Suprapubic skin (tissue), 4 donors: ENCODE measurements around the gene FBXO42. TPM values are rescaled to one million over a fixed set of nuclear protein-coding genes. Genes with fewer than 3 reads are reported as not detected.

Source experiments
- DNase-seq, 2 donors: peaks; one replicate each; pipeline ENCODE4 v3.0.0-alpha.2; 2019; ENCODE audit warnings: low spot score in 2 of 2
- H3K27ac ChIP-seq: fragments of 200-600 bp; sonication (generic); one replicate; pipeline ENCODE4 v1.5.1; 2019
- H3K27me3 ChIP-seq: fragments of 200-600 bp; sonication (generic); one replicate; pipeline ENCODE4 v1.5.1; 2019
- H3K36me3 ChIP-seq: fragments of 200-600 bp; sonication (generic); one replicate; pipeline ENCODE4 v1.5.1; 2019
- H3K4me1 ChIP-seq: fragments of 200-600 bp; sonication (generic); one replicate; pipeline ENCODE4 v1.5.1; 2019
- H3K4me3 ChIP-seq: fragments of 200-600 bp; sonication (generic); one replicate; pipeline ENCODE4 v1.5.1; 2019; ENCODE audit warnings: mild to moderate bottlenecking
- H3K9me3 ChIP-seq: fragments of 200-600 bp; sonication (generic); one replicate; pipeline ENCODE4 v1.5.1; 2019
- CTCF ChIP-seq, 2 donors: fragments of 200-600 bp in 1 of 2; fragments of 450-650 bp in 1 of 2; sonication (generic) in 1 of 2; IDR thresholded peaks; one replicate each; pipeline ENCODE4 v1.5.1; 2016 to 2019; ENCODE audit warnings: antibody characterized with exemption in 2 of 2, mild to moderate bottlenecking in 1 of 2, moderate library complexity in 1 of 2
- EP300 ChIP-seq: sonication (generic); formaldehyde crosslinking; IDR thresholded peaks from one replicate; pipeline ENCODE4 v1.6.1; 2017; ENCODE audit warnings: antibody characterized with exemption
- POLR2A ChIP-seq, 2 donors: fragments of 450-650 bp; IDR thresholded peaks; one replicate each; pipeline ENCODE4 v1.6.1; 2017; ENCODE audit warnings: antibody characterized with exemption in 2 of 2, mild to moderate bottlenecking in 2 of 2, moderate library complexity in 2 of 2
- POLR2AphosphoS5 ChIP-seq, 3 donors: sonication (generic); formaldehyde crosslinking; IDR thresholded peaks; one replicate each; pipeline ENCODE4 v1.6.1; 2017; ENCODE audit warnings: antibody characterized with exemption in 3 of 3
- WGBS: methylation state at CpG from one replicate; pipeline ENCODE4 v1.1.5; 2018; 5-methylcytosine and 5-hydroxymethylcytosine counted together
- total RNA-seq, 4 donors: library from RNA; depleted of rRNA; stranded (reverse); fragments of >200 nt; gene quantifications; one replicate each; pipeline ENCODE4 v1.1.0, GENCODE V29; 2016

Gene FBXO42
- total RNA-seq, 4 donors from 2014 or later, result 51.1 to 61.4 (median 55.5) TPM

GRCh38 chr1:16212251-16212961, 139.9 kb downstream of the FBXO42 start, which contains the start of gene ARHGEF19:
ARHGEF19 (minus strand) TSS chr1:16212652; CDS start chr1:16209054, 3,598 bp downstream.
- no peaks in the 10 kb centered on the region for H3K9me3 ChIP-seq
- peak within 1 kb of the TSS; percentile 65 for H3K27ac ChIP-seq
- WGBS, result 27% methylated on average over 13 of the region's 14 CpGs
- no peaks in the 10 kb centered on the region for H3K27me3 ChIP-seq
- DNase-seq, result no peak
- peak within 1 kb of the TSS; percentile 42 for H3K4me3 ChIP-seq
- TF ChIP-seq POLR2AphosphoS5 (IDR thresholded peaks at IDR 0.05) (no peak), POLR2A (IDR thresholded peaks at IDR 0.05) (no peak), CTCF (IDR thresholded peaks at IDR 0.05) (no peak), EP300 (no peak)
- peaks cover 57% of the 10 kb centered on the region for H3K4me1 ChIP-seq
- H3K36me3 ChIP-seq, result no peaks in the 10 kb centered on the region

- no peaks in the 10 kb centered on the region for H3K9me3 ChIP-seq
- H3K27ac ChIP-seq, result peak overlapping the region; percentile 65
- peak overlapping the region; percentile 42 for H3K4me3 ChIP-seq
- 62% methylated on average over 5 of the region's 6 CpGs for WGBS
- H3K27me3 ChIP-seq, result no peaks in the 10 kb centered on the region
- H3K36me3 ChIP-seq, result no peaks in the 10 kb centered on the region
- TF ChIP-seq POLR2A (IDR thresholded peaks at IDR 0.05), result no peak
- TF ChIP-seq POLR2AphosphoS5 (IDR thresholded peaks at IDR 0.05), result no peak
- TF ChIP-seq EP300, result no peak
- no peak for TF ChIP-seq CTCF (IDR thresholded peaks at IDR 0.05)
- H3K4me1 ChIP-seq, result peaks cover 58% of the 10 kb centered on the region
- no peak for DNase-seq
Measured at GRCh38 chr1:16211824-16212223, 140.5 kb downstream of the FBXO42 start.

GRCh38 chr1:16210581-16210980, 141.7 kb downstream of the FBXO42 start:
- no peak for DNase-seq
- Histone ChIP-seq H3K27me3 (no peaks in the 10 kb centered on the region), H3K4me1 (peaks cover 57% of the 10 kb centered on the region), H3K27ac (no peak overlapping the region), H3K4me3 (peak overlapping the region; percentile 42), H3K9me3 (no peaks in the 10 kb centered on the region), H3K36me3 (no peaks in the 10 kb centered on the region)
- TF ChIP-seq CTCF (IDR thresholded peaks at IDR 0.05) (no peak), POLR2AphosphoS5 (IDR thresholded peaks at IDR 0.05) (no peak), POLR2A (IDR thresholded peaks at IDR 0.05) (no peak), EP300 (no peak)
- 60% methylated on average over 3 of the region's 4 CpGs for WGBS

GRCh38 chr1:16209847-16210407, 142.4 kb downstream of the FBXO42 start:
- Histone ChIP-seq H3K4me1 (peaks cover 59% of the 10 kb centered on the region), H3K27ac (no peak overlapping the region), H3K36me3 (peaks cover 3% of the 10 kb centered on the region), H3K9me3 (no peaks in the 10 kb centered on the region), H3K27me3 (no peaks in the 10 kb centered on the region), H3K4me3 (peak overlapping the region; percentile 42)
- DNase-seq, result no peak
- 62% methylated on average over 5 of the region's 11 CpGs for WGBS
- TF ChIP-seq POLR2AphosphoS5 (IDR thresholded peaks at IDR 0.05), result no peak
- no peak for TF ChIP-seq POLR2A (IDR thresholded peaks at IDR 0.05)
- no peak for TF ChIP-seq CTCF (IDR thresholded peaks at IDR 0.05)
- TF ChIP-seq EP300, result no peak

- 87% methylated on average over 8 of the region's 9 CpGs for WGBS
- TF ChIP-seq EP300 (no peak), POLR2A (IDR thresholded peaks at IDR 0.05) (no peak), POLR2AphosphoS5 (IDR thresholded peaks at IDR 0.05) (no peak), CTCF (IDR thresholded peaks at IDR 0.05) (no peak)
- H3K9me3 ChIP-seq, result no peaks in the 10 kb centered on the region
- no peak overlapping the region for H3K27ac ChIP-seq
- peaks cover 10% of the 10 kb centered on the region for H3K36me3 ChIP-seq
- peak overlapping the region; percentile 42 for H3K4me3 ChIP-seq
- DNase-seq, result no peak
- H3K4me1 ChIP-seq, result peaks cover 59% of the 10 kb centered on the region
- H3K27me3 ChIP-seq, result no peaks in the 10 kb centered on the region
Measured at GRCh38 chr1:16209132-16209846, 143.0 kb downstream of the FBXO42 start.
